PC-3 (cell line): ENCODE measurements around the gene RTCB. TPM values are rescaled to one million over a fixed set of nuclear protein-coding genes. Genes with fewer than 3 reads are reported as not detected.

Experiments
- ATAC-seq: fragments of 200-7000 bp; cut with Tn5 transposase; 2 replicates; pipeline ENCODE4 v1.9.1; 2020; ENCODE audit warnings: mild to moderate bottlenecking, moderate library complexity
- BruUV-seq: library from RNA; stranded (reverse); fragments of 400-500 nt; replicated peaks from 2 replicates; lab custom pipeline; 2021; lab: Mats Ljungman, UMichigan
- CTCF ChIA-PET: fragments of 300-600 bp; sonication (Branson Sonifier 250); formaldehyde crosslinking; loops from one replicate; lab custom pipeline; 2022; ENCODE audit warnings: antibody characterized with exemption; lab: Charles Lee
- POLR2A ChIA-PET: fragments of 300-600 bp; sonication (Branson Sonifier 250); formaldehyde crosslinking; loops from one replicate; lab custom pipeline; 2022; ENCODE audit warnings: antibody characterized with exemption; ENCODE audit not compliant: unreplicated experiment; lab: Charles Lee
- DNase-seq: peaks from one replicate; pipeline ENCODE4 v3.0.0-alpha.2; 2015
- H2AFZ ChIP-seq: fragments of 300-600 bp; sonication (generic); 2 replicates; pipeline ENCODE4 v1.6.0; 2016; ENCODE audit warnings: antibody characterized with exemption, low read length
- H3F3A ChIP-seq: fragments of 300-600 bp; sonication (generic); one replicate; pipeline ENCODE4 v1.6.0; 2017; ENCODE audit warnings: antibody characterized with exemption, low read length, control low read depth, mild to moderate bottlenecking; ENCODE audit not compliant: unreplicated experiment
- H3K27ac ChIP-seq: fragments of 300-600 bp; sonication (generic); 2 replicates; pipeline ENCODE4 v1.5.1; 2016; ENCODE audit warnings: mild to moderate bottlenecking, low read length
- H3K27me3 ChIP-seq: fragments of 300-600 bp; sonication (generic); 2 replicates; pipeline ENCODE4 v1.6.1; 2016; ENCODE audit warnings: low read length, mixed read lengths
- H3K36me3 ChIP-seq: fragments of 300-600 bp; sonication (generic); 2 replicates; pipeline ENCODE4 v1.6.1; 2016; ENCODE audit warnings: low read depth, mixed run types, low read length, mixed read lengths
- H3K4me1 ChIP-seq: fragments of 300-600 bp; sonication (generic); 2 replicates; pipeline ENCODE4 v1.5.1; 2016; ENCODE audit warnings: low read length; ENCODE audit not compliant: insufficient read depth
- H3K4me2 ChIP-seq: fragments of 300-600 bp; sonication (generic); 2 replicates; pipeline ENCODE4 v1.6.0; 2016; ENCODE audit warnings: low read length
- H3K4me3 ChIP-seq: fragments of 300-600 bp; sonication (generic); 2 replicates; pipeline ENCODE4 v1.5.1; 2016; ENCODE audit warnings: mild to moderate bottlenecking, low read length, mixed read lengths
- H3K79me2 ChIP-seq: fragments of 300-600 bp; sonication (generic); 2 replicates; pipeline ENCODE4 v1.6.1; 2017; ENCODE audit warnings: low read length, mixed read lengths
- H3K9ac ChIP-seq: fragments of 300-600 bp; sonication (generic); 2 replicates; pipeline ENCODE4 v1.6.0; 2016; ENCODE audit warnings: mild to moderate bottlenecking, low read length
- H3K9me2 ChIP-seq: fragments of 300-600 bp; sonication (generic); replicated peaks from 2 replicates; pipeline ENCODE4 v1.6.1; 2016; ENCODE audit warnings: mixed run types, low read length, mixed read lengths
- H3K9me3 ChIP-seq: fragments of 300-600 bp; sonication (generic); 2 replicates; pipeline ENCODE4 v1.6.1; 2016; ENCODE audit warnings: low read length, mixed read lengths
- H4K20me1 ChIP-seq: fragments of 300-600 bp; sonication (generic); 2 replicates; pipeline ENCODE4 v1.6.1; 2016; ENCODE audit warnings: low read length, mixed read lengths
- CTCF ChIP-seq: fragments of 300-600 bp; sonication (generic); conservative IDR thresholded peaks from 2 replicates; pipeline ENCODE4 v1.5.1; 2017; ENCODE audit warnings: antibody characterized with exemption, low read depth, mild to moderate bottlenecking, low read length
- EZH2 ChIP-seq: fragments of 300-600 bp; sonication (generic); IDR thresholded peaks from one replicate; pipeline ENCODE4 v1.6.1; 2017; ENCODE audit warnings: antibody characterized with exemption, mild to moderate bottlenecking, low read length; ENCODE audit not compliant: unreplicated experiment
- EZH2phosphoT487 ChIP-seq: fragments of 300-600 bp; sonication (generic); IDR thresholded peaks from 2 replicates; pipeline ENCODE4 v1.6.1; 2018; ENCODE audit warnings: mild to moderate bottlenecking, antibody characterized with exemption, low read length, borderline replicate concordance
- intact Hi-C: fragments of 100-400 bp; cut with micrococcal nuclease; formaldehyde crosslinking; loops from 2 replicates; pipeline ENCODE4 v1.9.0; 2023
- total RNA-seq: library from RNA; depleted of rRNA; stranded (reverse); fragments of >200 nt; gene quantifications from 2 replicates; pipeline ENCODE4 v1.2.3, GENCODE V29; 2014

Gene RTCB
- total RNA-seq, 1 experiment from 2014 or later, result 146 TPM

GRCh38 chr22:32448980-32449379 is 36.9 kb upstream of the RTCB start:
- H3K4me3 ChIP-seq, result no peak overlapping the region
- H3K27ac ChIP-seq, result no peak overlapping the region
- TF ChIP-seq EZH2, result no peak
- TF ChIP-seq EZH2phosphoT487, result no peak
- no peaks in the 10 kb centered on the region for H3K36me3 ChIP-seq
- no peaks in the 10 kb centered on the region for H3K79me2 ChIP-seq
- DNase-seq (peak; percentile 14), ATAC-seq (no peak)
- H3K4me1 ChIP-seq, result no peaks in the 10 kb centered on the region
- H4K20me1 ChIP-seq, result no peaks in the 10 kb centered on the region
- H3K27me3 ChIP-seq, result peaks cover 15% of the 10 kb centered on the region
- ChIA-PET CTCF (no interaction called here), POLR2A (no interaction called here)
- H2AFZ ChIP-seq, result no peak overlapping the region
- no TSS peak for BruUV-seq
- no peaks in the 10 kb centered on the region for H3F3A ChIP-seq
- H3K9me3 ChIP-seq, result no peaks in the 10 kb centered on the region
- intact Hi-C loops, result no loop called here
- H3K9ac ChIP-seq, result no peak overlapping the region
- H3K4me2 ChIP-seq, result no peak overlapping the region
- H3K9me2 ChIP-seq, result no peaks in the 10 kb centered on the region

- no peaks in the 10 kb centered on the region for H4K20me1 ChIP-seq
- H3K9me3 ChIP-seq, result no peaks in the 10 kb centered on the region
- CTCF ChIA-PET, result no interaction called here
- TF ChIP-seq CTCF, result no peak
- TF ChIP-seq EZH2phosphoT487, result no peak
- TF ChIP-seq EZH2, result no peak
- H3K27me3 ChIP-seq, result peaks cover 15% of the 10 kb centered on the region; the same call in 1 of the 2 replicates
- no peaks in the 10 kb centered on the region for H3K9me2 ChIP-seq
- DNase-seq (peak; percentile 46), ATAC-seq (no peak)
- no peaks in the 10 kb centered on the region for H3K36me3 ChIP-seq
- intact Hi-C loops, result no loop called here
- no peak overlapping the region for H3K27ac ChIP-seq
- no peaks in the 10 kb centered on the region for H3K4me1 ChIP-seq
- POLR2A ChIA-PET, result no interaction called here
- no peak overlapping the region for H3K4me2 ChIP-seq
- H3K79me2 ChIP-seq, result no peaks in the 10 kb centered on the region
- H2AFZ ChIP-seq, result no peak overlapping the region
- no peak overlapping the region for H3K9ac ChIP-seq
- H3F3A ChIP-seq, result no peaks in the 10 kb centered on the region
- H3K4me3 ChIP-seq, result no peak overlapping the region
- BruUV-seq, result no TSS peak
These were observed 34.3 kb upstream of the RTCB start for GRCh38 chr22:32446321-32446720.

GRCh38 chr22:32444068-32444467 is 32.0 kb upstream of the RTCB start:
- CTCF ChIA-PET, result interaction anchor here (0.9 to 1.0 kb wide), 2 partner anchors 25 to 30 kb away, joined by 3 read pairs; no protein-coding TSS in a partner anchor
- H3K27me3 ChIP-seq, result peaks cover 23% of the 10 kb centered on the region; the same call in 1 of the 2 replicates
- ATAC-seq (peak; percentile 82), DNase-seq (peak; percentile 52)
- no peaks in the 10 kb centered on the region for H3F3A ChIP-seq
- H3K79me2 ChIP-seq, result no peaks in the 10 kb centered on the region
- H3K9me2 ChIP-seq, result no peaks in the 10 kb centered on the region
- H3K9ac ChIP-seq, result no peak overlapping the region
- H3K36me3 ChIP-seq, result no peaks in the 10 kb centered on the region
- intact Hi-C loops, result loop anchor here (1.0 kb wide), 1 partner anchor 31 kb away; no protein-coding TSS in a partner anchor
- POLR2A ChIA-PET, result no interaction called here
- H3K4me2 ChIP-seq, result no peak overlapping the region
- H4K20me1 ChIP-seq, result no peaks in the 10 kb centered on the region
- no peaks in the 10 kb centered on the region for H3K9me3 ChIP-seq
- no peak overlapping the region for H3K27ac ChIP-seq
- H3K4me3 ChIP-seq, result no peak overlapping the region
- H3K4me1 ChIP-seq, result no peaks in the 10 kb centered on the region
- BruUV-seq, result no TSS peak
- TF ChIP-seq CTCF (peak; percentile 68), EZH2 (no peak)
- H2AFZ ChIP-seq, result no peak overlapping the region
